ENCODE data around the gene VTI1A. TPM values are rescaled to one million over a fixed set of nuclear protein-coding genes. Genes with fewer than 3 reads are reported as not detected.

The VTI1A gene
- total and polyA plus RNA-seq, 2 of the 4 experiments (the other 2 are of a cell fraction): 9.7 to 24.9 TPM

GRCh38 chr10:112524641-112525040, 77.6 kb downstream of the VTI1A start:
- Histone ChIP-seq H2BK120ac (ENCODE audit: low read depth, low read length) (no peak overlapping the region), H3K23ac (ENCODE audit: low read depth, low read length) (no peak overlapping the region), H3K56ac (ENCODE audit: extremely low read depth, insufficient read depth, low read length) (no peak overlapping the region), H3K4me1 (ENCODE audit: control insufficient read depth, insufficient read depth, low read length) (peaks cover 9% of the 10 kb centered on the region), H4K8ac (ENCODE audit: low read depth in 2 of 2, low read length in 2 of 2) (no peak overlapping the region), H3K4ac (ENCODE audit: low read depth, low read length) (no peak overlapping the region), H4K20me1 (ENCODE audit: insufficient read depth, low read length) (no peaks in the 10 kb centered on the region), H3K9me1 (ENCODE audit: insufficient read depth, low read length) (peaks cover 4% of the 10 kb centered on the region; the same call in 1 of the 2 replicates), H2BK20ac (ENCODE audit: low read depth, low read length) (no peak overlapping the region), H4K91ac (ENCODE audit: insufficient read depth, low read depth, low read length) (no peak overlapping the region), H3K4me3 (ENCODE audit: insufficient read depth, low read depth, low read length) (no peak overlapping the region), H2AK5ac (ENCODE audit: low read depth, low read length) (no peak overlapping the region), H3K4me2 (ENCODE audit: low read depth, low read length) (peak overlapping the region; percentile 10; the same call in 1 of the 2 replicates), H2BK15ac (ENCODE audit: low read depth, low read length) (no peak overlapping the region), H2AFZ (replicated peaks; ENCODE audit: low read length, poor library complexity) (no peak overlapping the region), H3K14ac (replicated peaks; ENCODE audit: low read depth, low read length) (no peak overlapping the region), H2AK9ac (replicated peaks; ENCODE audit: low read depth, low read length, poor library complexity) (no peak overlapping the region), H2BK5ac (ENCODE audit: low read depth, low read length, poor library complexity, severe bottlenecking) (no peak overlapping the region), H3K36me3 (ENCODE audit: control insufficient read depth, insufficient read depth, low read length) (no peaks in the 10 kb centered on the region), H3K9me3 (ENCODE audit: control insufficient read depth, insufficient read depth, low read length) (no peaks in the 10 kb centered on the region), H4K5ac (ENCODE audit: low read depth, low read length) (no peak overlapping the region), H3K79me1 (ENCODE audit: low read depth in 1 of 2, low read length in 2 of 2) (peaks cover 0 to 8% of the 10 kb centered on the region in 2 experiments; a peak in 2 of 4 replicates), H3K27me3 (ENCODE audit: control insufficient read depth, insufficient read depth, low read length) (no peaks in the 10 kb centered on the region), H3K9ac (ENCODE audit: low read depth, low read length) (no peak overlapping the region), H3K27ac (ENCODE audit: insufficient read depth, low read length) (no peak overlapping the region), H3K18ac (ENCODE audit: low read depth, low read length) (no peak overlapping the region)
- intact Hi-C loops (cut with micrococcal nuclease) (no loop called here), in situ Hi-C loops (cut with MboI; ENCODE audit: low sequenced_read_pairs) (no loop called here), dilution Hi-C loops (cut with HindIII; ENCODE audit: low sequenced_read_pairs, unreplicated experiment) (no loop called here)
- CTCF ChIA-PET: no interaction called here
- ATAC-seq (ENCODE audit: low read depth) (peak; percentile 63), DNase-seq (peak; percentile 12)
- TF ChIP-seq RCOR1 (IDR thresholded peaks at IDR 0.05; ENCODE audit: insufficient replicate concordance, low read length) (no peak), RFX5 (IDR thresholded peaks at IDR 0.05; ENCODE audit: low read depth, low read length) (no peak), POLR2A (IDR thresholded peaks at IDR 0.05; ENCODE audit: low read depth, low read length) (no peak), MAFK (IDR thresholded peaks at IDR 0.05; ENCODE audit: low read depth, low read length) (no peak), CTCF (conservative IDR thresholded peaks at IDR 0.05; ENCODE audit: low read depth, low read length) (no peak), ELK1 (IDR thresholded peaks at IDR 0.05; ENCODE audit: borderline replicate concordance, low read depth, low read length) (no peak)
- POLR2A ChIA-PET (ENCODE audit: unreplicated experiment): interaction anchor here (0.6 kb wide), 1 partner anchor 862 kb away, joined by 3 read pairs; no protein-coding TSS in a partner anchor
- BruUV-seq (replicated peaks): no TSS peak

Measured in IMR-90 (cell line).